HepG2 (cell line): ENCODE results near the gene CST3. TPM values are rescaled to one million over a fixed set of nuclear protein-coding genes. Genes with fewer than 3 reads are reported as not detected.

Source experiments
- ERF ChIP-seq: IDR thresholded peaks from 2 replicates; pipeline ENCODE4 v1.6.1; 2018; ENCODE audit warnings: missing biosample characterization, missing genetic modification reagents
- ISL2 ChIP-seq: sonication (generic); formaldehyde crosslinking; IDR thresholded peaks from 2 replicates; pipeline ENCODE4 v1.5.0; 2020; ENCODE audit warnings: missing genetic modification reagents
- MAFK ChIP-seq, 2 experiments: IDR thresholded peaks in 1 of 2; conservative IDR thresholded peaks in 1 of 2; 2 replicates each; pipeline ENCODE4 v1.6.1; 2011; ENCODE audit warnings: improper control_type of control experiment in 2 of 2, low read length in 2 of 2
- NFE2 ChIP-seq: sonication (generic); formaldehyde crosslinking; IDR thresholded peaks from 2 replicates; pipeline ENCODE4 v1.4.0; 2020; ENCODE audit warnings: missing genetic modification reagents
- REL ChIP-seq: sonication (generic); formaldehyde crosslinking; conservative IDR thresholded peaks from 2 replicates; pipeline ENCODE4 v1.8.0; 2022; ENCODE audit warnings: mild to moderate bottlenecking, missing genetic modification reagents, moderate library complexity
- RORA ChIP-seq: sonication (generic); formaldehyde crosslinking; IDR thresholded peaks from 2 replicates; pipeline ENCODE4 v1.5.0; 2020; ENCODE audit warnings: mild to moderate bottlenecking, missing genetic modification reagents, moderate library complexity
- SIX1 ChIP-seq: sonication (generic); formaldehyde crosslinking; IDR thresholded peaks from 2 replicates; pipeline ENCODE4 v1.4.0; 2020; ENCODE audit warnings: missing genetic modification reagents, borderline replicate concordance
- SMYD3 ChIP-seq: sonication (generic); formaldehyde crosslinking; IDR thresholded peaks from 2 replicates; pipeline ENCODE4 v1.8.1; 2023; ENCODE audit warnings: mild to moderate bottlenecking, missing genetic modification reagents
- SP1 ChIP-seq, 2 experiments: fragments of 450-650 bp in 1 of 2; sonication (generic) in 1 of 2; formaldehyde crosslinking in 1 of 2; IDR thresholded peaks; 2 replicates each; pipeline versions ENCODE4 v1.4.0 to v1.6.1; 2016 to 2020; ENCODE audit warnings: missing genetic modification reagents in 1 of 2
- ZNF160 ChIP-seq: sonication (generic); formaldehyde crosslinking; IDR thresholded peaks from 2 replicates; pipeline ENCODE4 v1.8.0; 2022; ENCODE audit warnings: mild to moderate bottlenecking, inconsistent platforms, missing genetic modification reagents
- ZNF207 ChIP-seq: fragments of 450-650 bp; IDR thresholded peaks from 2 replicates; pipeline ENCODE4 v1.6.1; 2016; ENCODE audit warnings: antibody characterized with exemption, borderline replicate concordance
- ZNF225 ChIP-seq: sonication (generic); formaldehyde crosslinking; IDR thresholded peaks from 2 replicates; pipeline ENCODE4 v1.4.0; 2020; ENCODE audit warnings: mild to moderate bottlenecking, missing genetic modification reagents
- ZNF30 ChIP-seq: sonication (generic); formaldehyde crosslinking; IDR thresholded peaks from 2 replicates; pipeline ENCODE4 v1.5.0; 2020; ENCODE audit warnings: mild to moderate bottlenecking, missing genetic modification reagents
- ZNF337 ChIP-seq: sonication (generic); formaldehyde crosslinking; IDR thresholded peaks from 2 replicates; pipeline ENCODE4 v1.5.1; 2020; ENCODE audit warnings: missing genetic modification reagents, low read depth, mild to moderate bottlenecking, borderline replicate concordance
- ZNF343 ChIP-seq: sonication (generic); formaldehyde crosslinking; IDR thresholded peaks from 2 replicates; pipeline ENCODE4 v1.4.0; 2020; ENCODE audit warnings: mild to moderate bottlenecking, missing genetic modification reagents
- ZNF768 ChIP-seq: sonication (generic); formaldehyde crosslinking; IDR thresholded peaks from 2 replicates; pipeline ENCODE4 v1.4.0; 2020; ENCODE audit warnings: missing genetic modification reagents
- polyA plus RNA-seq, 8 experiments: library from polyadenylated mRNA; depleted of rRNA in 3 of 8; stranded (reverse) in 7 of 8; unstranded in 1 of 8; fragments of >200 nt; fragmentation: Illumina TruSeq in 4 of 8; extraction: Trizol in 4 of 8; gene quantifications; 2 replicates each; pipeline versions ENCODE4 v1.2.1 to v1.2.3, GENCODE V29; 2011 to 2016; ENCODE audit warnings: low read depth in 4 of 8, missing spikeins in 1 of 8, mixed read lengths in 1 of 8; ENCODE audit not compliant: insufficient read depth in 1 of 8
- total RNA-seq, 5 experiments: library from RNA; depleted of rRNA; stranded (reverse); fragments of >200 nt; fragmentation: Illumina TruSeq; extraction: Trizol; gene quantifications; 2 replicates each; pipeline ENCODE4 v1.2.3, GENCODE V29; 2016; ENCODE audit warnings: low read depth in 1 of 5
- TF ChIP-seq, protein P1 (sequence below): sonication (generic); formaldehyde crosslinking; IDR thresholded peaks from 2 replicates; pipeline ENCODE4 v1.5.0; 2020; ENCODE audit warnings: missing genetic modification reagents
- TF ChIP-seq, protein P2 (sequence below): sonication (generic); formaldehyde crosslinking; IDR thresholded peaks from 2 replicates; pipeline ENCODE4 v1.4.0; 2020; ENCODE audit warnings: missing genetic modification reagents
- TF ChIP-seq, protein P3 (sequence below): sonication (generic); formaldehyde crosslinking; IDR thresholded peaks from 2 replicates; pipeline ENCODE4 v1.5.1; 2020; ENCODE audit warnings: missing genetic modification reagents, mild to moderate bottlenecking, borderline replicate concordance
- TF ChIP-seq, protein P4 (sequence below): sonication (generic); formaldehyde crosslinking; IDR thresholded peaks from 2 replicates; pipeline ENCODE4 v1.5.0; 2020; ENCODE audit warnings: mild to moderate bottlenecking, missing genetic modification reagents
- TF ChIP-seq, protein P5 (sequence below): sonication (generic); formaldehyde crosslinking; IDR thresholded peaks from 2 replicates; pipeline ENCODE4 v1.4.0; 2020; ENCODE audit warnings: missing genetic modification reagents

The CST3 gene
- total and polyA plus RNA-seq, 2 of the 13 experiments (the other 11 are each of a cell fraction or from before 2014, with no cell fraction given), result 690 to 1,005 TPM

DNA sequence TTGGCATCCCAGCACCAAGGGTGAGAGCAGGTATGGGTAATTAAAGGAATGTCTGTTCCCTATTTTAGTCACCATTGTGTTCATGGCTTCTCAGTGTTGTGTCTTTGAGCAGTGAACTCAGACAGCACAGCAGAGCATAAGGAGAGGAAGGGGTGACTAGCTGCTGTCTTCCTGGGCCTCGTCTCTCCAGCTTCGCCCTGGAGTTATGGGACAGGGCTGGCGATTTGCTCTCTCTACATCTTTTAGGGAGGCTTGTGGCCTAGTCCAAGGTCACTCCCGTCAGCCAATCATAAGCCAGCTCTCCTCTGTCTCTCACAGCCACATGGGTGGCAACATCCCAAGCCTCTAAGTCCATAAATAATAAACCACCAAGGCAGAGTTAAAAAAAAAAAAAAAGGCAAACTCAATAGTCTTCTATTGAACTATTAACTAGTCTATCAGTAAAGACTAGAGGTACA is 7.3 kb downstream of the CST3 start (continued):
- TF ChIP-seq, protein P1, sequence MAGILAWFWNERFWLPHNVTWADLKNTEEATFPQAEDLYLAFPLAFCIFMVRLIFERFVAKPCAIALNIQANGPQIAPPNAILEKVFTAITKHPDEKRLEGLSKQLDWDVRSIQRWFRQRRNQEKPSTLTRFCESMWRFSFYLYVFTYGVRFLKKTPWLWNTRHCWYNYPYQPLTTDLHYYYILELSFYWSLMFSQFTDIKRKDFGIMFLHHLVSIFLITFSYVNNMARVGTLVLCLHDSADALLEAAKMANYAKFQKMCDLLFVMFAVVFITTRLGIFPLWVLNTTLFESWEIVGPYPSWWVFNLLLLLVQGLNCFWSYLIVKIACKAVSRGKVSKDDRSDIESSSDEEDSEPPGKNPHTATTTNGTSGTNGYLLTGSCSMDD (CRISPR knock-in tag), result no peak
- TF ChIP-seq SMYD3 (CRISPR knock-in tag), result no peak
- no peak for TF ChIP-seq SIX1
- no peak for TF ChIP-seq RORA
- no peak for TF ChIP-seq NFE2 (CRISPR knock-in tag)
- TF ChIP-seq ISL2, result no peak
- TF ChIP-seq ZNF160 (CRISPR knock-in tag), result no peak
- no peak for TF ChIP-seq SP1 (IDR thresholded peaks at IDR 0.05)
- TF ChIP-seq SP1 (CRISPR knock-in tag; IDR thresholded peaks at IDR 0.05), result no peak
- TF ChIP-seq, protein P2, sequence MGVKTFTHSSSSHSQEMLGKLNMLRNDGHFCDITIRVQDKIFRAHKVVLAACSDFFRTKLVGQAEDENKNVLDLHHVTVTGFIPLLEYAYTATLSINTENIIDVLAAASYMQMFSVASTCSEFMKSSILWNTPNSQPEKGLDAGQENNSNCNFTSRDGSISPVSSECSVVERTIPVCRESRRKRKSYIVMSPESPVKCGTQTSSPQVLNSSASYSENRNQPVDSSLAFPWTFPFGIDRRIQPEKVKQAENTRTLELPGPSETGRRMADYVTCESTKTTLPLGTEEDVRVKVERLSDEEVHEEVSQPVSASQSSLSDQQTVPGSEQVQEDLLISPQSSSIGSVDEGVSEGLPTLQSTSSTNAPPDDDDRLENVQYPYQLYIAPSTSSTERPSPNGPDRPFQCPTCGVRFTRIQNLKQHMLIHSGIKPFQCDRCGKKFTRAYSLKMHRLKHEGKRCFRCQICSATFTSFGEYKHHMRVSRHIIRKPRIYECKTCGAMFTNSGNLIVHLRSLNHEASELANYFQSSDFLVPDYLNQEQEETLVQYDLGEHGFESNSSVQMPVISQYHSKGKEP (CRISPR knock-in tag), result no peak
- no peak for TF ChIP-seq ZNF207
- TF ChIP-seq ZNF343 (CRISPR knock-in tag), result no peak
- no peak for TF ChIP-seq ZNF30 (CRISPR knock-in tag)
- TF ChIP-seq ZNF768 (CRISPR knock-in tag), result no peak
- TF ChIP-seq, protein P3, sequence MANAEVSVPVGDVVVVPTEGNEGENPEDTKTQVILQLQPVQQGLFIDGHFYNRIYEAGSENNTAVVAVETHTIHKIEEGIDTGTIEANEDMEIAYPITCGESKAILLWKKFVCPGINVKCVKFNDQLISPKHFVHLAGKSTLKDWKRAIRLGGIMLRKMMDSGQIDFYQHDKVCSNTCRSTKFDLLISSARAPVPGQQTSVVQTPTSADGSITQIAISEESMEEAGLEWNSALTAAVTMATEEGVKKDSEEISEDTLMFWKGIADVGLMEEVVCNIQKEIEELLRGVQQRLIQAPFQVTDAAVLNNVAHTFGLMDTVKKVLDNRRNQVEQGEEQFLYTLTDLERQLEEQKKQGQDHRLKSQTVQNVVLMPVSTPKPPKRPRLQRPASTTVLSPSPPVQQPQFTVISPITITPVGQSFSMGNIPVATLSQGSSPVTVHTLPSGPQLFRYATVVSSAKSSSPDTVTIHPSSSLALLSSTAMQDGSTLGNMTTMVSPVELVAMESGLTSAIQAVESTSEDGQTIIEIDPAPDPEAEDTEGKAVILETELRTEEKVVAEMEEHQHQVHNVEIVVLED, result no peak
- TF ChIP-seq REL (CRISPR knock-in tag), result no peak
- TF ChIP-seq ZNF225 (CRISPR knock-in tag), result no peak
- no peak for TF ChIP-seq ZNF337 (CRISPR knock-in tag)
- no peak for TF ChIP-seq ERF (CRISPR knock-in tag)
- no peak for TF ChIP-seq MAFK (conservative IDR thresholded peaks at IDR 0.05 in 1 of 2, IDR thresholded peaks at IDR 0.05 in 1 of 2; ENCODE audit: low read length in 2 of 2)
- TF ChIP-seq, protein P4, sequence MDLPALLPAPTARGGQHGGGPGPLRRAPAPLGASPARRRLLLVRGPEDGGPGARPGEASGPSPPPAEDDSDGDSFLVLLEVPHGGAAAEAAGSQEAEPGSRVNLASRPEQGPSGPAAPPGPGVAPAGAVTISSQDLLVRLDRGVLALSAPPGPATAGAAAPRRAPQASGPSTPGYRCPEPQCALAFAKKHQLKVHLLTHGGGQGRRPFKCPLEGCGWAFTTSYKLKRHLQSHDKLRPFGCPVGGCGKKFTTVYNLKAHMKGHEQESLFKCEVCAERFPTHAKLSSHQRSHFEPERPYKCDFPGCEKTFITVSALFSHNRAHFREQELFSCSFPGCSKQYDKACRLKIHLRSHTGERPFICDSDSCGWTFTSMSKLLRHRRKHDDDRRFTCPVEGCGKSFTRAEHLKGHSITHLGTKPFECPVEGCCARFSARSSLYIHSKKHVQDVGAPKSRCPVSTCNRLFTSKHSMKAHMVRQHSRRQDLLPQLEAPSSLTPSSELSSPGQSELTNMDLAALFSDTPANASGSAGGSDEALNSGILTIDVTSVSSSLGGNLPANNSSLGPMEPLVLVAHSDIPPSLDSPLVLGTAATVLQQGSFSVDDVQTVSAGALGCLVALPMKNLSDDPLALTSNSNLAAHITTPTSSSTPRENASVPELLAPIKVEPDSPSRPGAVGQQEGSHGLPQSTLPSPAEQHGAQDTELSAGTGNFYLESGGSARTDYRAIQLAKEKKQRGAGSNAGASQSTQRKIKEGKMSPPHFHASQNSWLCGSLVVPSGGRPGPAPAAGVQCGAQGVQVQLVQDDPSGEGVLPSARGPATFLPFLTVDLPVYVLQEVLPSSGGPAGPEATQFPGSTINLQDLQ (CRISPR knock-in tag), result no peak; the same call in 1 of the 2 replicates
- TF ChIP-seq, protein P5, sequence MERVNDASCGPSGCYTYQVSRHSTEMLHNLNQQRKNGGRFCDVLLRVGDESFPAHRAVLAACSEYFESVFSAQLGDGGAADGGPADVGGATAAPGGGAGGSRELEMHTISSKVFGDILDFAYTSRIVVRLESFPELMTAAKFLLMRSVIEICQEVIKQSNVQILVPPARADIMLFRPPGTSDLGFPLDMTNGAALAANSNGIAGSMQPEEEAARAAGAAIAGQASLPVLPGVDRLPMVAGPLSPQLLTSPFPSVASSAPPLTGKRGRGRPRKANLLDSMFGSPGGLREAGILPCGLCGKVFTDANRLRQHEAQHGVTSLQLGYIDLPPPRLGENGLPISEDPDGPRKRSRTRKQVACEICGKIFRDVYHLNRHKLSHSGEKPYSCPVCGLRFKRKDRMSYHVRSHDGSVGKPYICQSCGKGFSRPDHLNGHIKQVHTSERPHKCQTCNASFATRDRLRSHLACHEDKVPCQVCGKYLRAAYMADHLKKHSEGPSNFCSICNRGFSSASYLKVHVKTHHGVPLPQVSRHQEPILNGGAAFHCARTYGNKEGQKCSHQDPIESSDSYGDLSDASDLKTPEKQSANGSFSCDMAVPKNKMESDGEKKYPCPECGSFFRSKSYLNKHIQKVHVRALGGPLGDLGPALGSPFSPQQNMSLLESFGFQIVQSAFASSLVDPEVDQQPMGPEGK (CRISPR knock-in tag), result no peak
